B cell (primary cell): ENCODE measurements around the gene NTM. TPM values are rescaled to one million over a fixed set of nuclear protein-coding genes. Genes with fewer than 3 reads are reported as not detected.

Experiments used
- ATAC-seq: fragments of 200-7000 bp; cut with Tn5 transposase; one replicate; pipeline ENCODE4 v1.10.0; 2021; ENCODE audit warnings: low read depth, mild to moderate bottlenecking, moderate number of reproducible peaks, moderate library complexity
- CTCF ChIA-PET: fragments of 350-600 bp; sonication (Branson Sonifier 250); formaldehyde crosslinking; loops from one replicate; lab custom pipeline; 2021; ENCODE audit warnings: antibody characterized with exemption, inconsistent platforms; lab: Charles Lee
- POLR2A ChIA-PET: fragments of 350-600 bp; sonication (Branson Sonifier 250); formaldehyde crosslinking; loops from one replicate; lab custom pipeline; 2021; ENCODE audit warnings: antibody characterized with exemption; lab: Charles Lee
- DNase-seq: peaks from one replicate; pipeline ENCODE4 v3.0.0; 2013
- H2AFZ ChIP-seq: 2 replicates; pipeline ENCODE4 v1.6.1; 2012; ENCODE audit warnings: mild to moderate bottlenecking, low read depth, low read length; ENCODE audit not compliant: insufficient read depth, poor library complexity, severe bottlenecking
- H3K27ac ChIP-seq, 2 donors: 1 replicate in 1 of 2; 2 replicates in 1 of 2; pipeline ENCODE4 v1.5.1; 2012 to 2013; ENCODE audit warnings: low read length in 2 of 2, mild to moderate bottlenecking in 2 of 2, moderate library complexity in 1 of 2
- H3K27me3 ChIP-seq, 4 experiments: fragments of 200-600 bp in 1 of 4; sonication (generic) in 1 of 4; replicated peaks in 1 of 4; 1 replicate in 2 of 4; 2 replicates in 2 of 4; pipeline versions ENCODE4 v1.6.1 to v1.7.0; 2013 to 2016; ENCODE audit warnings: low read length in 3 of 4, mild to moderate bottlenecking in 2 of 4, mixed read lengths in 1 of 4, moderate library complexity in 1 of 4; ENCODE audit not compliant: insufficient read depth in 4 of 4, control insufficient read depth in 3 of 4; ENCODE audit errors: control extremely low read depth in 1 of 4
- H3K36me3 ChIP-seq, 2 experiments: replicated peaks in 1 of 2; 1 replicate in 1 of 2; 2 replicates in 1 of 2; pipeline versions ENCODE4 v1.6.1 to v1.7.1; 2013; ENCODE audit warnings: low read length in 1 of 2; ENCODE audit not compliant: insufficient read depth in 2 of 2, control insufficient read depth in 1 of 2; ENCODE audit errors: control extremely low read depth in 1 of 2, extremely low read depth in 1 of 2
- H3K4me1 ChIP-seq, 2 donors: fragments of 200-600 bp in 1 of 2; sonication (generic) in 1 of 2; 1 replicate in 1 of 2; 2 replicates in 1 of 2; pipeline versions ENCODE4 v1.5.1 to v1.6.1; 2013 to 2017; ENCODE audit warnings: low read length in 2 of 2; ENCODE audit not compliant: control insufficient read depth in 2 of 2, insufficient read depth in 2 of 2
- H3K4me2 ChIP-seq: replicated peaks from 2 replicates; pipeline ENCODE3; 2012; ENCODE audit warnings: mild to moderate bottlenecking, low read depth, low read length; ENCODE audit not compliant: poor library complexity, severe bottlenecking
- H3K4me3 ChIP-seq, 5 experiments: fragments of 200-600 bp in 1 of 5; sonication (generic) in 1 of 5; 1 replicate in 3 of 5; 2 replicates in 2 of 5; pipeline versions ENCODE4 v1.5.1 to v1.7.0; 2011 to 2016; ENCODE audit warnings: low read length in 4 of 5, mild to moderate bottlenecking in 4 of 5, low read depth in 2 of 5, control low read depth in 1 of 5, moderate library complexity in 1 of 5; ENCODE audit not compliant: insufficient read depth in 1 of 5; ENCODE audit errors: control extremely low read depth in 1 of 5, extremely low read depth in 1 of 5
- H3K79me2 ChIP-seq: fragments of 200-600 bp; sonication (generic); one replicate; pipeline ENCODE4 v1.6.0; 2016; ENCODE audit warnings: low read length; ENCODE audit not compliant: control insufficient read depth, insufficient read depth
- H3K9ac ChIP-seq: fragments of 200-600 bp; sonication (generic); 2 replicates; pipeline ENCODE4 v1.6.1; 2017; ENCODE audit warnings: mild to moderate bottlenecking, low read length, moderate library complexity
- H3K9me3 ChIP-seq, 3 donors: one replicate each; pipeline versions ENCODE4 v1.6.1 to v1.7.1; 2013; ENCODE audit warnings: low read length in 2 of 3; ENCODE audit not compliant: control insufficient read depth in 2 of 3, insufficient read depth in 1 of 3; ENCODE audit errors: control extremely low read depth in 1 of 3
- H4K20me1 ChIP-seq: 2 replicates; pipeline ENCODE4 v1.6.0; 2012; ENCODE audit warnings: mild to moderate bottlenecking, low read length; ENCODE audit not compliant: insufficient read depth, control insufficient read depth, poor library complexity, severe bottlenecking
- H3K27ac Mint-ChIP-seq: one replicate; pipeline ENCODE4 v1.8.0; 2021; ENCODE audit warnings: mixed read lengths
- H3K27me3 Mint-ChIP-seq: one replicate; pipeline ENCODE4 v1.8.0; 2021; ENCODE audit warnings: mixed read lengths
- H3K4me1 Mint-ChIP-seq: one replicate; pipeline ENCODE4 v1.8.0; 2021; ENCODE audit warnings: mixed read lengths
- H3K4me3 Mint-ChIP-seq: one replicate; pipeline ENCODE4 v1.8.0; 2021; ENCODE audit warnings: mixed read lengths
- H3K9me3 Mint-ChIP-seq: one replicate; pipeline ENCODE4 v1.8.0; 2022; ENCODE audit warnings: mixed read lengths; ENCODE audit not compliant: insufficient read depth
- EZH2 ChIP-seq: IDR thresholded peaks from 2 replicates; pipeline ENCODE4 v1.6.1; 2012; ENCODE audit warnings: borderline replicate concordance, low read depth, mild to moderate bottlenecking, moderate library complexity, low read length; ENCODE audit not compliant: insufficient read depth, poor library complexity, severe bottlenecking
- WGBS: methylation state at CpG from one replicate; pipeline ENCODE4 v1.1.5; 2013; ENCODE audit warnings: missing lambda C conversion rate; ENCODE audit not compliant: insufficient coverage; 5-methylcytosine and 5-hydroxymethylcytosine counted together
- intact Hi-C: fragments of 100-400 bp; cut with micrococcal nuclease; formaldehyde crosslinking; loops from one replicate; pipeline ENCODE4 v1.10.0; 2022
- polyA plus RNA-seq: library from polyadenylated mRNA; depleted of rRNA; stranded (reverse); fragments of >200 nt; gene quantifications from 2 replicates; pipeline ENCODE4 v1.2.3, GENCODE V29; 2012
- total RNA-seq, 2 donors: library from RNA; stranded (reverse); fragments of 120-200 nt in 1 of 2; gene quantifications; 1 replicate in 1 of 2; 2 replicates in 1 of 2; pipeline versions ENCODE4 v1.2.3 to v1.2.4, GENCODE V29; 2013 to 2022
- TF ChIP-seq, protein P1 (sequence below): fragments of 200-600 bp; IDR thresholded peaks from one replicate; pipeline ENCODE4 v1.8.0; 2022; ENCODE audit warnings: antibody characterized with exemption, mild to moderate bottlenecking

NTM gene
- total and polyA plus RNA-seq, 2 donors (not counting 1 experiment from before 2014, with no cell fraction given), result not detected

DNA sequence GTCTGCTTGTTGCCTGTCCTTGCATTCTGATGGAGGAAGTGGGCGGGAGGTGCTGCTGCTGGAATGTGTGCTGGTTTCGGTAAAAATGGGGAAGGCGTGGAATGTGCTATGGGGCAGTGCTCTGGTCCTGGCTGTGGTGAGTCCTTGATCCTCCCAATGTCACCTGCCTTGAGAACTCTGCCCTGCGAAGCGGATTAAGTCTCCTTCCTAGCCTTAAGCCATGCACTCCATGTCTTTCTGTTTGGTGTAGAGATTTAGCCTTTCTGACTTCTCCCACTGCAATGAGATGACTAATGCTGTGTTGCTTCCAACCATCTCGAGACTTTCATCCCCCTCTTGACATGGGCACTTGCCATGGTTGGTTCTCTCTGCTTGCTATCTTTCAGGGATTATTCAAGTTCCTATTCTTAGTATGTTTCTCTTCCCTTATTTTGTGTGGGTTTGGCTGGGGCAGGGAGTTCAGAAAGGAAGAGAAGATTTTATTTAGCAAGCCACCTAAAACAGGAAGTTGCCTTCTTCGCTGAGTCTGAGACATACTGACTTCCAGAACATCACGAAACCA, 687.9 kb downstream of the NTM start:
- H3K27ac Mint-ChIP-seq, result no peak overlapping the region
- Histone ChIP-seq H3K9me3 (peaks cover 0 to 4% (median 0%) of the 10 kb centered on the region in 3 donors), H4K20me1 (no peaks in the 10 kb centered on the region), H3K4me1 (no peaks in the 10 kb centered on the region), H3K79me2 (no peaks in the 10 kb centered on the region), H3K9ac (no peak overlapping the region), H3K4me2 (no peak overlapping the region), H2AFZ (no peak overlapping the region), H3K4me3 (no peak overlapping the region), H3K27ac (no peak overlapping the region), H3K36me3 (no peaks in the 10 kb centered on the region), H3K27me3 (no peaks in the 10 kb centered on the region)
- H3K4me3 Mint-ChIP-seq, result no peak overlapping the region
- H3K4me1 Mint-ChIP-seq, result no peaks in the 10 kb centered on the region
- no peaks in the 10 kb centered on the region for H3K27me3 Mint-ChIP-seq
- intact Hi-C loops, result no loop called here
- H3K9me3 Mint-ChIP-seq, result no peaks in the 10 kb centered on the region
- TF ChIP-seq, protein P1, sequence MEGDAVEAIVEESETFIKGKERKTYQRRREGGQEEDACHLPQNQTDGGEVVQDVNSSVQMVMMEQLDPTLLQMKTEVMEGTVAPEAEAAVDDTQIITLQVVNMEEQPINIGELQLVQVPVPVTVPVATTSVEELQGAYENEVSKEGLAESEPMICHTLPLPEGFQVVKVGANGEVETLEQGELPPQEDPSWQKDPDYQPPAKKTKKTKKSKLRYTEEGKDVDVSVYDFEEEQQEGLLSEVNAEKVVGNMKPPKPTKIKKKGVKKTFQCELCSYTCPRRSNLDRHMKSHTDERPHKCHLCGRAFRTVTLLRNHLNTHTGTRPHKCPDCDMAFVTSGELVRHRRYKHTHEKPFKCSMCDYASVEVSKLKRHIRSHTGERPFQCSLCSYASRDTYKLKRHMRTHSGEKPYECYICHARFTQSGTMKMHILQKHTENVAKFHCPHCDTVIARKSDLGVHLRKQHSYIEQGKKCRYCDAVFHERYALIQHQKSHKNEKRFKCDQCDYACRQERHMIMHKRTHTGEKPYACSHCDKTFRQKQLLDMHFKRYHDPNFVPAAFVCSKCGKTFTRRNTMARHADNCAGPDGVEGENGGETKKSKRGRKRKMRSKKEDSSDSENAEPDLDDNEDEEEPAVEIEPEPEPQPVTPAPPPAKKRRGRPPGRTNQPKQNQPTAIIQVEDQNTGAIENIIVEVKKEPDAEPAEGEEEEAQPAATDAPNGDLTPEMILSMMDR, result no peak
- TF ChIP-seq EZH2, result no peak
- DNase-seq, result no peak
- 60% methylated on average over 4 of the region's 8 CpGs for WGBS
- ATAC-seq, result no peak
- POLR2A ChIA-PET, result no interaction called here
- CTCF ChIA-PET, result no interaction called here

DNA sequence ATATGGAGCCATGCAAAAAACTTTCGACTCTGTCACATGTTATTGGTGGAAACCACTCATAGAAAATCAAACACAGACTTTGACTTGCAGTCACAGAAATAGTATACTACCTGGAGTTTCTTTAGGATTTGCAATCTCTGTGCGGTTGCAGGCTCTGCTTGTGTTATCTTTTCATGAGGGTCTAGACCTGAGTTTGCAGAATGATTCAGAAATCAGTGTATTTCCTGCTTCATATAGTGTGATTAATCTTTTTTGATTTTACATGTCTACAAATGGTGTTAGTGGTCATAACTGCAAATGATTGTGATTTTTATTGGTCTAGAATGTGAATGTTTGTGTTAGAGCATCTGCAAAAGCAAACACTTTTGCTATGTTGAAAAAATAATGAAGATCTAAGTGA, 690.2 kb downstream of the NTM start:
- Histone ChIP-seq H2AFZ (no peak overlapping the region), H3K27ac (no peak overlapping the region), H4K20me1 (no peaks in the 10 kb centered on the region), H3K4me1 (no peaks in the 10 kb centered on the region), H3K4me3 (no peak overlapping the region), H3K36me3 (no peaks in the 10 kb centered on the region), H3K27me3 (no peaks in the 10 kb centered on the region), H3K9ac (no peak overlapping the region), H3K9me3 (no peaks in the 10 kb centered on the region), H3K4me2 (no peak overlapping the region), H3K79me2 (no peaks in the 10 kb centered on the region)
- no peak for TF ChIP-seq EZH2
- TF ChIP-seq, protein P1, result no peak
- intact Hi-C loops, result no loop called here
- WGBS, result no CpG with 5 or more reads among the region's 2 CpGs
- DNase-seq, result no peak
- ChIA-PET CTCF (no interaction called here), POLR2A (no interaction called here)
- Mint-ChIP-seq H3K4me1 (no peaks in the 10 kb centered on the region), H3K27ac (no peak overlapping the region), H3K27me3 (no peaks in the 10 kb centered on the region), H3K4me3 (no peak overlapping the region), H3K9me3 (no peaks in the 10 kb centered on the region)
- ATAC-seq, result no peak
